Liver (tissue), 9 donors: Measurements from ENCODE around the gene SLC26A4. TPM values are rescaled to one million over a fixed set of nuclear protein-coding genes. Genes with fewer than 3 reads are reported as not detected.

Source experiments
- DNase-seq: peaks from one replicate; pipeline ENCODE4 v3.0.0-alpha.2; 2017; ENCODE audit warnings: low spot score
- H3K27ac ChIP-seq, 2 donors: one replicate each; pipeline ENCODE4 v1.7.0; 2013; ENCODE audit warnings: inconsistent platforms in 2 of 2, low read length in 2 of 2, control low read depth in 1 of 2, low read depth in 1 of 2, mild to moderate bottlenecking in 1 of 2
- H3K27me3 ChIP-seq, 4 donors: one replicate each; pipeline versions ENCODE4 v1.6.1 to v1.7.0; 2013; ENCODE audit warnings: low read length in 3 of 4, inconsistent platforms in 1 of 4, mild to moderate bottlenecking in 1 of 4, moderate library complexity in 1 of 4; ENCODE audit not compliant: control insufficient read depth in 4 of 4, insufficient read depth in 4 of 4
- H3K36me3 ChIP-seq, 4 donors: one replicate each; pipeline versions ENCODE4 v1.6.1 to v1.7.0; 2013; ENCODE audit warnings: low read length in 3 of 4, mild to moderate bottlenecking in 3 of 4, low read depth in 1 of 4, moderate library complexity in 1 of 4; ENCODE audit not compliant: control insufficient read depth in 4 of 4, insufficient read depth in 3 of 4
- H3K4me1 ChIP-seq, 4 donors: one replicate each; pipeline versions ENCODE4 v1.6.1 to v1.7.0; 2013; ENCODE audit warnings: low read length in 3 of 4, mild to moderate bottlenecking in 3 of 4, moderate library complexity in 1 of 4; ENCODE audit not compliant: control insufficient read depth in 4 of 4, insufficient read depth in 4 of 4
- H3K4me3 ChIP-seq, 3 donors: one replicate each; pipeline versions ENCODE4 v1.6.1 to v1.7.0; 2013; ENCODE audit warnings: low read length in 3 of 3, control low read depth in 1 of 3, low read depth in 1 of 3, mild to moderate bottlenecking in 1 of 3
- H3K9ac ChIP-seq, 2 donors: one replicate each; pipeline ENCODE4 v1.7.0; 2013; ENCODE audit warnings: low read length in 2 of 2, mild to moderate bottlenecking in 2 of 2, moderate library complexity in 2 of 2, control low read depth in 1 of 2, low read depth in 1 of 2
- H3K9me3 ChIP-seq, 4 donors: one replicate each; pipeline versions ENCODE4 v1.6.1 to v1.7.0; 2013; ENCODE audit warnings: low read length in 3 of 4; ENCODE audit not compliant: control insufficient read depth in 4 of 4
- ATF3 ChIP-seq: IDR thresholded peaks from 2 replicates; pipeline ENCODE4 v1.6.1; 2016; ENCODE audit warnings: antibody characterized with exemption
- CTCF ChIP-seq: fragments of 150-350 bp; IDR thresholded peaks from 2 replicates; pipeline ENCODE4 v1.5.1; 2017; ENCODE audit warnings: improper control_type of control experiment, low read depth, low read length; ENCODE audit not compliant: missing input control
- EGR1 ChIP-seq, 2 donors: IDR thresholded peaks; 2 replicates each; pipeline ENCODE4 v1.6.1; 2016 to 2018; ENCODE audit warnings: antibody characterized with exemption in 2 of 2, low read depth in 2 of 2
- FOXA1 ChIP-seq: IDR thresholded peaks from 2 replicates; pipeline ENCODE4 v1.6.1; 2016; ENCODE audit warnings: antibody characterized with exemption
- FOXA2 ChIP-seq: IDR thresholded peaks from 2 replicates; pipeline ENCODE4 v1.6.1; 2016; ENCODE audit warnings: antibody characterized with exemption
- GABPA ChIP-seq, 2 donors: IDR thresholded peaks in 1 of 2; conservative IDR thresholded peaks in 1 of 2; 2 replicates each; pipeline ENCODE4 v1.6.1; 2016; ENCODE audit warnings: antibody characterized with exemption in 2 of 2, mild to moderate bottlenecking in 1 of 2, moderate library complexity in 1 of 2
- HNF4A ChIP-seq, 2 donors: conservative IDR thresholded peaks; 2 replicates each; pipeline ENCODE4 v1.6.1; 2016; ENCODE audit warnings: antibody characterized with exemption in 2 of 2, mild to moderate bottlenecking in 2 of 2
- HNF4G ChIP-seq: IDR thresholded peaks from 2 replicates; pipeline ENCODE4 v1.6.1; 2016; ENCODE audit warnings: antibody characterized with exemption
- MAX ChIP-seq: IDR thresholded peaks from 2 replicates; pipeline ENCODE4 v1.6.1; 2016; ENCODE audit warnings: antibody characterized with exemption
- NR2F2 ChIP-seq: IDR thresholded peaks from 2 replicates; pipeline ENCODE4 v1.6.1; 2016; ENCODE audit warnings: antibody characterized with exemption
- REST ChIP-seq: IDR thresholded peaks from 2 replicates; pipeline ENCODE4 v1.6.1; 2016; ENCODE audit warnings: antibody characterized with exemption, mild to moderate bottlenecking
- SP1 ChIP-seq: IDR thresholded peaks from 2 replicates; pipeline ENCODE4 v1.6.1; 2018; ENCODE audit warnings: antibody characterized with exemption, mild to moderate bottlenecking
- TAF1 ChIP-seq: conservative IDR thresholded peaks from 2 replicates; pipeline ENCODE4 v1.6.1; 2016; ENCODE audit warnings: antibody characterized with exemption, mild to moderate bottlenecking
- YY1 ChIP-seq: IDR thresholded peaks from 2 replicates; pipeline ENCODE4 v1.6.1; 2016; ENCODE audit warnings: antibody characterized with exemption, mild to moderate bottlenecking
- ZBTB33 ChIP-seq: IDR thresholded peaks from 2 replicates; pipeline ENCODE4 v1.6.1; 2016; ENCODE audit warnings: antibody characterized with exemption
- WGBS: extraction: QIAGEN DNeasy Blood & Tissue Kit; methylation state at CpG from one replicate; pipeline ENCODE4 v1.1.7; 2013; 5-methylcytosine and 5-hydroxymethylcytosine counted together
- polyA plus RNA-seq, 2 donors: library from polyadenylated mRNA; stranded (reverse) in 1 of 2; unstranded in 1 of 2; fragments of 200-250 nt in 1 of 2; fragments of >200 nt in 1 of 2; fragmentation: Nextera tagmentation in 1 of 2; extraction: Ambion mirVana in 1 of 2; gene quantifications; one replicate each; pipeline versions ENCODE4 v1.2.1 to v1.2.3, GENCODE V29; 2013 to 2015
- total RNA-seq, 2 donors: library from RNA; depleted of rRNA; stranded (reverse); fragments of >200 nt; gene quantifications; one replicate each; pipeline ENCODE4 v1.2.3, GENCODE V29; 2014
- donor health status: healthy.
- donor health status: healthy.
- donor health status: healthy.
- donor health status: healthy.
- donor health status: healthy.

Gene SLC26A4
- total and polyA plus RNA-seq, 4 donors: 0.08 to 0.25 (median 0.19) TPM; not detected in 1

- WGBS: 82% methylated on average over 3 of the region's 3 CpGs
- H3K36me3 ChIP-seq: no peaks in the 10 kb centered on the region
- TF ChIP-seq ZBTB33 (no peak), GABPA (IDR thresholded peaks at IDR 0.05 in 1 of 2, conservative IDR thresholded peaks at IDR 0.05 in 1 of 2) (no peak), NR2F2 (no peak), HNF4A (conservative IDR thresholded peaks at IDR 0.05) (no peak), YY1 (no peak), EGR1 (IDR thresholded peaks at IDR 0.05; ENCODE audit: low read depth in 2 of 2) (no peak), FOXA2 (no peak), MAX (no peak), CTCF (no peak), HNF4G (no peak), FOXA1 (no peak), ATF3 (no peak), REST (no peak), SP1 (no peak), TAF1 (no peak)
- no peak overlapping the region for H3K9ac ChIP-seq
- no peak overlapping the region for H3K4me3 ChIP-seq
- H3K27me3 ChIP-seq: no peaks in the 10 kb centered on the region
- no peaks in the 10 kb centered on the region for H3K4me1 ChIP-seq
- H3K27ac ChIP-seq: no peak overlapping the region
- DNase-seq: no peak
- no peaks in the 10 kb centered on the region for H3K9me3 ChIP-seq
Measured at GRCh38 chr7:107667341-107667740, 6.7 kb downstream of the SLC26A4 start.

- 88% methylated on average over 4 of the region's 4 CpGs for WGBS
Measured at GRCh38 chr7:107668296-107668695, 7.7 kb downstream of the SLC26A4 start.

More at GRCh38 chr7:107668296-107668695, 7.7 kb downstream of the SLC26A4 start:
- Histone ChIP-seq H3K27me3 (no peaks in the 10 kb centered on the region), H3K9ac (no peak overlapping the region), H3K36me3 (no peaks in the 10 kb centered on the region), H3K27ac (no peak overlapping the region), H3K9me3 (no peaks in the 10 kb centered on the region), H3K4me1 (no peaks in the 10 kb centered on the region), H3K4me3 (no peak overlapping the region)
- no peak for DNase-seq
- TF ChIP-seq TAF1 (no peak), MAX (no peak), YY1 (no peak), GABPA (IDR thresholded peaks at IDR 0.05 in 1 of 2, conservative IDR thresholded peaks at IDR 0.05 in 1 of 2) (no peak), HNF4G (no peak), CTCF (no peak)
